Amygdala (tissue), 56 donors: Measurements from ENCODE around the gene APOO.
"Not testable (repeated sequence)": the region's sequence is repeated elsewhere in the genome, so short reads cannot be mapped to it uniquely, and the experiment has no call there.

Experiments used
- DNase-seq, 56 donors: peaks; one replicate each; lab custom pipeline; 2025; lab: John Stamatoyannopoulos, UW

APOO gene

DNA sequence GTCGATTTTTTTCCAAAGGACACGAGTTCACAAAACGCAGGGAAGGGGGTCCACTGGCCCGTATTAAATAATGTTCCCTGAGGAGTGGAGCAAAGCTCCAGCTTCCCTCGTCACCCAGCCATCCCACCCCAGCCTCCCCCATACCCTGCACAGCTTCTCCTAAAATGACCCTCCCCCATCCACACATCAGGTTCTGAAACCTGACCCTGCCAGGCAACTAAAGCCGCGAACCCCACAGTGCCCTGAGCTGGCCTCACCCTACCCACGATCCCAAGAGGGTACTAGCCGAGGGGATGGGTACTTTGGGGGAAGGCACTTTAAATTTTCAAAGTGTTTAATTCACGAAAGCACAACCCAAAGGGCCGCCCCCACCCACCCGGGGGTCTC lies 634 bp downstream of the APOO start:
- DNase-seq, result no peak

DNA sequence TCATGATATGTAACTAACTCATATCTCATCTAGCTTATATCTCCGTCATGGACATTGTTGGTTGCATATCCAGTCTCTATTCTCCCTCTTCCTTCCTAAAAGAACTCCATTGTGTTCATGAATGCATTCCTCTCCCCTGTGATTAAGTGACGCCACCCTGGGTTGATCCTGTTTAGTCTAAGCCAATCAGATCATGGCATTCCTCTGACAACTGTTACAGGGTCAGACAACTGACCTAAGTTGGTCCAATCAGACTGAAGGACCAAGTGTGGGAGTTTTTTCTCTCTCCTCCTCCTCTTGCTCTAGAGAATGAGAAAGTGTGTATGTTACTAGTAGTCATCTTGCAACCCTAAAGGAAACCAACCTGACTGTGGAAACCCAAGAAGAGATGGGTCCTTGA lies 3.6 kb downstream of the APOO start:
- DNase-seq, result no peak

DNA sequence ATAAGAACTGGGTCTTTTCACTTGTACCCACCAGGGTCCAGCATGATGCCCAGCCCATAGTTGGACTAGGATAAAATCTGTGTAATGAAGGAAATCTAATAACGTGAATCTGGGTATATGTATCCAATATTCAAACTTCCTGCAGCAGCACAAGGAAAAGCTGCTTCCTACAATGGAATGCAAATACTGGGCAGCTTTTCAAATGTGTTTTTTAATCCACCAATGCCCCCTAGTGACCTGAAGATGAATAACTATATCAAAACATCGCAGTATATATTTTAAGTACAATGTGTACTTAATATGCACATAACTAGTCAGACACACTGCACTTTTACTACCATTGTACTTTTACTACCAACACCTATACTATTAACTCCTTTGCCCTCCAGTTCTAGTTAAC lies 5.3 kb downstream of the APOO start:
- peak in 1 of 56 donors; percentile 49 for DNase-seq

DNA sequence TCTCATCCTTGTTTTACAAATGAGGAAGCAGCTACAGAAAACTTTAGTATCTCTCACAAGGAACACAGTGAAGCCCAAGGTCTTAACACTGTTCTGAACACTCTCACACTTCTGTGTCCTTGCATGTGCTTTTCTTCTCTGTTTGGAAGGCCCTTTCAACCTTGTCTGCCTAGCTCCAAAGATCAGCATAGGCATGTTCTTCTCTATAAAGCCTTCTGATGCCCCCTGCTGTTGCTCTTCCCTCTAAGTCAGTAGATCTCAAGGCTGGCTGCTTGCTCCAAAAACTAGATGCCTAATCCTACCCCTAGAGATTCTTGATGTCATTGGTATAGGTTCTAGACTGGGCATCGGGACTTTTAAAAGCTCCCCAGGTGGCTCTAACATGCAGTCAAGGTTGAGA lies 5.9 kb downstream of the APOO start:
- peak in 33 of 56 donors; percentile 2 to 66 (median 12) for DNase-seq

DNA sequence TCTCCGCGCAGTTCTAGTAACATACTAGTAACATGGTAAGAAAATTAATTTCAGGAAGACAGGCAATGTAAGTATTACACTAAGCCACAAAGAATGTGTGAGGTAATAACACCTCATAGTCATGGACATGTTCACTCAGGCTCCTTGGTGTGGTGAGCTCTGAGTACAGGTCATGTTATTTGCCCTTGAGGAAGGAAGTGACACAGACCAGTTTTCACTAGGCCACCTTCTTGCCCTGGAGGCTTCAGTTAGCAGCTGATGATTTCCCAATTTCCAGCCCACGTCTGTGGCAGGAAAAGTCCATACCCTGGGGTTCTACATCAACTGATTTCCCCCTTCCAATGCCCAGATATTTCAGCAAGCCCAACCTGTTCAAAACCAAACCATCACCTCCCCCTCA lies 6.7 kb downstream of the APOO start:
- DNase-seq, result no peak

DNA sequence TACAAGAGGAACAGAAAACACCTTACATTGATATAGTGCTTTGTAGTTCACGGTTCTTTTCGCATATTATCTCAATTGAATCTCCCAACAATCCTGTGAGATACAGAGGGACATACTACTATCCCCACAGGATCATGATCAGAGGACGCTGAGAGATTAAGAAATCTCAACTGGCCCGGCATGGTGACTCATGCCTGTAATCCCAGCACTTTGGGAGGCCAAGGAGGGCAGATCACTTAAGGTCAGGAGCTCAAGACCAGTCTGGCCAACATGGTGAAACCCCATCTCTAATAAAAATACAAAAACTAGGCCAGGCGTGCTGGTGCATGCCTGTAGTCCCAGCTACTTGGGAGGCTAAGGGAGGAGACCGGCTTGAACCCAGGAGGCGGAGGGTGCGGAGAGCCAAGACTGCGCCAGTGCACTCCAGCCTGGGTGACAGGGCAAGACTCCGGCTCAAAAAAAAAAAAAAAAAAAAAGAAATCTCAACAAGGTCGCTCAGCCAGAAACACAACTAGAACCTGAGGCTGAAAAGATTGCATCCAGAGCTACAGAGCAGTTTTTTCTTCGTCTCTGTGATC lies 7.4 kb downstream of the APOO start:
- no peak for DNase-seq

DNA sequence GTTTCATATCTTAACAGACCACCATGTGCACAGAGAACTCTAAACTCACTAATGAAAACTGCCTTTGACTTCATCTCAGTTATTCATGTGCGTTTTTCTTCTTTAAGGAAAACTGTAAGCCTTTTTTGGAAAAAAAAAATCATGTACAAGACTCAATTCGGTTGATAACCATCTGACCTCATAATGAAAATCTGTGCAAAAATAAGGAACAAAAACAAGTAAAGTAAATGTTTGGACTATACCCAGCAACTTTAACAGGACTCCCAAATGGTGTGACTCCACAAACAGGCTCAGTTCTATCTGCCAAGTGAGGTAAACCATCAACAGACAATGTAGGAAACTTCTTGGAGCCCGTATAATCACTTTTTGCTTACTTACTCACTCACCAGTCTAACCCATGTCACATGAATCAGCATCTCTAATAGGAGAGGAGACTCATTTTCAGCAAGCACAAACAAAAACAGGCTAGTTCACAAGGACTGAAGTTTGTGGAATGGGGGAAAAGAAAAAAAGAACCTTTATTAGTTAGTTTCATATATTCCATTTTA lies 9.3 kb downstream of the APOO start:
- no peak for DNase-seq

DNA sequence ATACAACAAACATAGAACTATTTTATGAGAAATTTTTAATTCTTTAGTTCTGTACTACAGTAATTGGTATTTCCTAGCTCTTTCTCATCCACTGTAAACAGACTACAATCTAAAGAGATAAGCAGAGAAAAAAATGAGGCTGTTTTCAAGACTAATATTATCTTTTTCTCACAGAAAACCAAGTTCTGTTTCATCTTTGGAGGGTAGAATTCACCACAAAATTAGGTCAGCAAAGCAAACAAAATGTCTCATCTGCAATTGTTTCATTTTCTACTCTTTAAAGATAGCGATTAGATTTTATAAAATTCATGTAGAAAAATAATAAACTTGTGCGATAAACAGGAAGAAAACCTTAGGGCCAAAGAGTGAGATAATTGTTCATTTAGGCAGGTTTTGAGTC lies 10.8 kb downstream of the APOO start:
- DNase-seq, result no peak

DNA sequence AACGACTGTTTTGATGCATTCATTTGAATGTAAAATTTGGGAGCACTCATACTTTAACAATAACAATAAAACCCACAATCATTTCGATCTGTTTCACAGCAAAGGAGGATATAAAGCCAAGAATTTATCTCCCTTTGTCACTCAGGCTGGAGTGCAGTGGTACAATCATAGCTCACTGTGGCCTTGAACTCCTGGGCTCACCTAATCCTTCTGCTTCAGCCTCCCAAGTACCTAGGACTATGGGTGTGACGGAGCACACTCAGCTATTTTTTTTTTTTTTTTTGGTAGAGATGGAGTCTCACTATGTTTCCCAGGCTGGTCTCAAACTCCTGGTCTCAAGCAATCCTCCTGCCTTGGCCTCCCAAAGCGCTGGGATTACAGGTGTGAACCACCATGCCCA lies 11.2 kb downstream of the APOO start:
- not testable (repeated sequence) for DNase-seq

DNA sequence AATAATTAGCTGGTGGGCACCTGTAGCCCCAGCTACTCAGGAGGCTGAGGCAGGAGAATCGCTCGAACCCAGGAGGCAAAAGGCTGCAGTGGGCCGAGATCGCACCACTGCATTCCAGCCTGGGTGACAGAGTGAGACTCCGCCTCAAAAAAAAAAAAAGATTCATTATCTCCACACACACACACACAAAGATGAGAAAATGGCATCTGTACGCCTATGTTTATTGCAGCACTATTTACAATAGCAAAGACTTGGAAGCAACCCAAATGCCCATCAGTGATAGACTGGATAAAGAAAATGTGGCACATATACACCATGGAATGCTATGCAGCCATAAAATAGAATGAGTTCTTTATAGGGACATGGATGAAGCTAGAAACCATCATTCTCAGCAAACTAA lies 12.7 kb downstream of the APOO start:
- DNase-seq, result not testable (repeated sequence)

DNA sequence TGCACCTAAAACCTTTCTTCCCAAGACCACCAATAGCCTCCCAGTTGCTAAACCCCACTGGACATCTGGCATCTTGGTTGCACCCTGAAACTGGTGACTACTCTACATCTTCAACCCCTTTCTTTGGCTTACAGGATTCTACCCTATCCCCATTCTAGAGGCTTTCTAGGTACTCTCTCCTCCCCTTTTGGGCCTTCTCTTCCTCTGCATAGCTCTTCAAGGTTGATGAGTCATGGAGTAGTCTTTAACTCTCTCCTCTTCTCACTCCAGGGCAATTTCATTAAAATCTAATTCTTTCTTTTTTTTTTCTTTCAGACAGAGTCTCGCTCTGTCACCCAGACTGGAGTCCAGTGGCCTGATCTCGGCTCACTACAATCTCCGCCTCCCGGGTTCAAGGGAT lies 16.8 kb downstream of the APOO start:
- no peak for DNase-seq

DNA sequence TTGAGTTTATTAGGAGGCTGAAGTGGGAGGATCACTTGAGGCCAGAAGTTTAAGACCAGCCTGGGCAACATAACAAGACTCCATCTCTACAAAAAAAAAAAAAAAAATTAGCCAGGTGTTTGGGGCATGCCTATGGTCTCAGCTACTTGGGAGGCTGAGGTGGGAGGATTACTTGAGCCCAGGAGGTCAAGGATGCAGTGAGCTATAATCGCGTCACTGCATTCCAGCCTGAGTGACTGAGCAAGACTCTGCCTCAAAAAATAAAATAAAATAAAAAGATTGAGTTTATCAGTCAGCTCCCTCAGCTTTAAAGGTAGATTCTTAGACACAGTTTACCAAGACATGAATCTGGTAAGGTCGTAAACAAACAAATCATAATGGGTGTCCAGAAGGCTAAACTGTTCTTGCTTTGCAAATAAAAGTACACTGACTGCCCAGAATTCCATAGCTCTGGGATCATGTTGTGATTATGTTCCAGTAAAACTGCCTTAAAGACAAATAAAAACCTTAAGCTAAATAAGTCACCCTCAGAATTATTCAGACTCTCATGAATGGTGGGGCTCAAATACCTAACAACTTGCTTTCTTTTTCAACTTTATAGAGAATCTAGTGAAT lies 18.7 kb downstream of the APOO start:
- DNase-seq, result no peak

DNA sequence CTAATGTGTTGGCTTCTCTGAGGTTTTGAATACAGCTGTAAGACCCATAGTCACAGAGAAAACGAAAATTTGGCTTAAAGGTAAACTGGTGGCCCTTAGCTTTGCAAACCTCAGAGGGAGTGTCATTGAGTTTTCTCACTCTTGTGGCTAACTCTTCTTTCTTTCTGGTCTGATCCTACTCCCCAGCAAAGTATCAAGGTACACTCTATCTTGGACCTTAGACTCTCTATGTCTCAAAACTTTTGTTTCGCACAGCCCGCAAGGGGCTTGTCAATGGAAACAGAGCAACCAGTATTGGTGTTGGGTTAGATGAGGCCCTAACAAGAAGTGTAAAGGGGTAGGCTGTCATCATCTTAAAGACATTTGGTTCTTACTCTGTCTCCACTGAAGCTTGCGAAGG lies 19.8 kb downstream of the APOO start:
- no peak for DNase-seq

DNA sequence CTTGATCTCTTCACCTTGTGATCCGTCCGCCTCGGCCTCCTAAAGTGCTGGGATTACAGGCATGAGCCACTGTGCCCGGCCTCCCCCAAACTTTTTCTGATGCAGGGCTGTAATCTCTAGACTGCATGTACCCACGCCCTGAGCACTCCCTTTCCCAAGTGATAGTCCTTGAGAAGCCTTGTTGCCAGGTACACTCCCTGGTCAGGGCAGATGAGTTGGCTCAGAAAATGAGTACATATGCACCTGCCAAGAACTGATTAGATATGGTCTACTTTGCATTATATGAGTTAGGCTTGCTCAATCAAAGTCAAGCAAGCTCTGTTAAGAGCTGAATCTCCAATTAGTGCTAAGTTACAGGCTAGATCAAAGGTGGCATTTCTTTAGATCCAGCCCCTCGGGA lies 20.3 kb downstream of the APOO start:
- DNase-seq, result no peak

DNA sequence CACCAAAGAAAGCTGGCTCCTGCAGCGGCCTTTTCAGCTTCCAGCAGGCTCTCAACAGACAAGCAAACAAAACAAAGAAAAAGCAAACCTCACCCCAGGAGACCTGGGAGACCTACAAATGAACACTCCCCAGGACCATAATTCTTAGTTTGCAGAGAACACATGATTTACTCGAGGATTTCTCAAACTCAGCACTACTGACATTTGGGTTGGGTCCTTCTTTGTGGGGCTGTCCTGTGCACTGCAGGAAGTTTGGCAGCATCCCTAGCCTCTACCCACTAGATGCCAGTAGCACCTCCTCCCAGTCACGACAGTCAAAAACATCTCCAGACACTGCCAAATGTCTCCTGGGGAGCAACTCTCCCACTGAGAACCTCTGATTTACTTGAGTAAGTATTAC lies 21.9 kb downstream of the APOO start:
- DNase-seq, result no peak

DNA sequence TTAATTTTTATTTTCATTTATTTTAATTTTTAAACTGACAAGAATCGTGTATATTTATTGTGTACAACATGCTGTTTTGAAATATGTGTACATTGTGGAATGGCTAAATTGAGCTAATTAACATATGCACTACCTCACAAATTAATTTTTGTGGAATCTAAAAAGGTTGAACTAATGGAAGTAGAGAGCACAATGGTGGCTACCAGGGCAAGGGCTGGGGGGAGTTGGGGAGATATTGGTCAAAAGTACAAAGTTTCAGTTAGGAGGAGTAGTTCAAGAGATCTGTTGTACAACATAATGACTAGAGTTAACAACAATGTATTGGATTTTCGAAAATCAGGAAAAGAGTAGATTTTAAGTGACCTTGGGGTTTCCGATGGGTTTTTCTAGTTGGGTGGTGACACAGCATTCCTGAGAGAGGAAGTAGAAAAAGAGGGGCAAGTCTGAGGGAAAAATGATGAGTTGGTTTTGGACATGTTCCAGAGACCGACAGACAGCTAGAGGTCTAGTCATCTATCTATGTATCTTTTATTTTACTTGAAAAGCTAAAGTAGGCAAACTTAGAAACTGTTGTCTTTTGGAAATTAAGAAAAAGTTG lies 23.2 kb downstream of the APOO start:
- DNase-seq, result no peak

DNA sequence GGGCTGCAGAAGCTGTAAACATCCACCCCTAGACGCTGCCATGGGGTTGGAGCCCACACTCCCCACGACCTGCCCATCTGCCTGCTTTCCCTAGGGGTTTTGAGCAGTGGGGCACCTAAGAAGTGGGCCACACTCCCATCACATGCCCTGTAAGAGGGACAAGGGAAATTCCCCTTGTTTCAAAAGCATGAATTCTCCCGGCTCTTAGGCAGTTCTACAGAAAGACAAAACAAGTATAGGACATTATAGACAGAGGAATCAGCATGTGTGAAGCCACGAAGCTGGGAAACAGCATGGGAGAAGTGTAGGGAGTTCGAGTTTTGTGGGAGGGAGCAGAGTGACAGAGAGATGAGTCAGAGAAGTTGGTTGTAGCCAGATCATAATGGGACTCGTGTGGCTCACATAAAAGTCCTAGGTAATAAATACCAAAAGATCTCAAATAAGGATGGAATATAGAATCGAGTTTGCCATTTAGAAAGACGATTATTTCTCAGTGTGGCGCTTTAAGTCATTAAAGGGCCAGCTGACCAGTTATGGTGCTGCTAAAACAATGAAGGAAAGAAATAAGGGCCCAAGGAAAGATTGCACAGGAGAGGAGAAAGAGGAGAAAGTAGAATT lies 23.9 kb downstream of the APOO start:
- peak in 2 of 56 donors; percentile 1 to 2 for DNase-seq

DNA sequence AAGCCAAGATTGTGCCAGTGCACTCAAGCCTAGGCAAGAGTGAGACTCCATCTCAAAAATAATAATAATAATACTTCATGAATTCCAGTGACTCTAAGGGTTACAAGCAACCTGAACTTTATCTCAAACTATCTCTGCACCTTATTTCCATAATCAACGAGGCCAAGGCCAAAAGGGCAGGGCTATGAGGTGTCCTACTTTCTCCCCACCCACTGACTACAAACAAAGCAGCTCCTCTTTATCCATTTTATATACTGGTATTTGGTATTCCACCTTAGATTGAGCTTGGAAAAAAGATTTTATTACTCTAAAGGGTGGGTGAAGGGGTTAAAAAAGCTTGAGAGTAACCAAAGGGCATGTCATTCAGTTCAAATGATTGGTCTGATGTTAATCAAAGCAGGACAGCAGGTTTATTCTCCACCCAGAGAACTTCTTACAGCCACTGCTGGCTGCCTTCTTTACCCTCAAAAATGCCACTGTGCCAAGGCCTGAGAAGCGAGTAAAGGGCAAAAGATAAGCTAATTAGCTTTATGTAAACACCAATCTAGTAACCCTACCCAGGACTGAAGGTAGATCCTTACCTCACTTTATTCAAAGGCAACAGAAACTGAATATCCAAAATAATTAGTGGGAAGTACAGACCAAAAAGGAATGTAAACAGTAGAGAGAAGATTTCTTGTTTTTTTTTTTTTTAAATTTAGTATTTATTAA lies 28.2 kb downstream of the APOO start:
- DNase-seq, result no peak

DNA sequence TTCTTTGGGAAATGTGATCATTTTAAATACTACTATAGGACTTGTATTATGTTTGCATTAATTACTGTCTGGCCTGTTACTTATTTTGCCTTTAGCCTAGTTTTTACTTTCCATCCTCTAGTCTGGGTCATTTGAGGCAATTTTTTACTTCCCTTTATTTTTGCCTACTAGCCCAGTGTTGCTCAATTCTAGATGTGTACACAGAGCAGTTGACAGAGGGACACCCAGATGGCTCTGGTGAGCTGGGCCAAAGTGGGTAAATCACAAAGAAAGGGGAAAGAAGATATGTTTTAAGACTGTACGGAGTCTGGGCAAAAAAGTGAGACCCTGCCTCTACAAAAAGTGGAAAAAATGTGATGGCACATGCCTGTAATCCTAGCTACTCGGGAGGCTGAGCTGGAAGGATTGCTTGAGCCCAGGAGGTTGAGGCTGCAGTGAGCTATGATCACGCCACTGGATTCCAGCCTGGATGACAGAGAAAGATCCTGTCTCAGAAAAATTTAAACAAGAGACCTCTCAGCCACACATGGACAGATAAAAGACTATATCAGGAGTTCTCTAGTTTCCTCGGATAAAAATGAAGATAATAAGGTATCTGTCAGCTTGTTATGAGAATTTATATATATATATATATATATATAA lies 35.7 kb downstream of the APOO start:
- no peak for DNase-seq

DNA sequence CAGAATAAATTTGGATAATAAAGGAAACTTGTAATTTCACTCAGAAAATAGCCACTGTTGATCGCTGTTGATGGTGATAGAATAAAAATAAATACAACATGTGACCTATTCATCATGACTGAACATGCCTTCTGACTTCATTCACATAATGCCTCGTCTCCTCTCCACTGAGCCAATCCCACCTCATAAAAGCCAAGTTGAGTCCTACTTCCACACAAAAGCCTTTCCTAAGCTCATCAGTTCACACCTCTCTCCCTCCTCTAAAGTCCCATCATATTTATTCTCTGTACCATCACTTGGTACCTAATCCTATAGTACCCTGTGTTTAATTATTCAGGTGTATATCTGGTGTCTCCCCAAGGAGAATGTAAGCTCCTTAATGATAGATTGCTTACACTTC lies 37.7 kb downstream of the APOO start:
- no peak for DNase-seq
